H1 (cell line): ENCODE measurements around the gene VSIR. TPM values are rescaled to one million over a fixed set of nuclear protein-coding genes. Genes with fewer than 3 reads are reported as not detected.

Source experiments
- ASH2L ChIP-seq: fragments of 200-600, 300-600 bp; sonication (generic); IDR thresholded peaks from one replicate; pipeline ENCODE4 v1.7.1; 2017; ENCODE audit warnings: low read length
- ATF2 ChIP-seq: IDR thresholded peaks from 2 replicates; pipeline ENCODE4 v1.6.1; 2012; ENCODE audit warnings: low read length, inconsistent platforms
- BCL11A ChIP-seq, 2 experiments: IDR thresholded peaks; one replicate each; pipeline ENCODE4 v1.6.1; 2011; ENCODE audit warnings: low read depth in 2 of 2, low read length in 2 of 2, mild to moderate bottlenecking in 2 of 2
- BRCA1 ChIP-seq: IDR thresholded peaks from 2 replicates; pipeline ENCODE4 v1.6.1; 2012; ENCODE audit warnings: low read depth, low read length, improper control_type of control experiment
- CBX5 ChIP-seq: fragments of 300-800, 300-1000 bp; sonication (generic); IDR thresholded peaks from 2 replicates; pipeline ENCODE4 v1.7.1; 2016; ENCODE audit warnings: antibody characterized with exemption, low read length, low read depth
- CBX8 ChIP-seq: fragments of 300-800, 300-1000 bp; sonication (generic); IDR thresholded peaks from 2 replicates; pipeline ENCODE4 v1.7.1; 2016; ENCODE audit warnings: low read depth, low read length, borderline replicate concordance
- CTBP2 ChIP-seq: IDR thresholded peaks from 2 replicates; pipeline ENCODE4 v1.7.0; 2011; ENCODE audit warnings: borderline replicate concordance, mild to moderate bottlenecking, moderate library complexity, mixed read lengths, low read length; ENCODE audit not compliant: insufficient read depth, insufficient read length
- CTCF ChIP-seq, 3 experiments: IDR thresholded peaks; 1 replicate in 2 of 3; 2 replicates in 1 of 3; pipeline versions ENCODE4 v1.5.1 to v1.6.1; 2011; ENCODE audit warnings: low read length in 3 of 3, mild to moderate bottlenecking in 3 of 3, inconsistent platforms in 2 of 3, low read depth in 1 of 3, moderate library complexity in 1 of 3; ENCODE audit not compliant: insufficient read depth in 1 of 3; ENCODE audit errors: control extremely low read depth in 1 of 3
- FOSL1 ChIP-seq: IDR thresholded peaks from 2 replicates; pipeline ENCODE4 v1.6.1; 2011; ENCODE audit warnings: mild to moderate bottlenecking, low read depth, low read length, moderate library complexity; ENCODE audit not compliant: insufficient read depth
- GABPA ChIP-seq: IDR thresholded peaks from 2 replicates; pipeline ENCODE4 v1.6.1; 2011; ENCODE audit warnings: mild to moderate bottlenecking, low read length, moderate library complexity, borderline replicate concordance; ENCODE audit not compliant: insufficient read depth
- JUN ChIP-seq: IDR thresholded peaks from 2 replicates; pipeline ENCODE4 v1.6.1; 2011; ENCODE audit warnings: low read depth, mild to moderate bottlenecking, improper control_type of control experiment, low read length
- JUND ChIP-seq: IDR thresholded peaks from 2 replicates; pipeline ENCODE4 v1.6.1; 2011; ENCODE audit warnings: mild to moderate bottlenecking, improper control_type of control experiment, low read length
- KDM4A ChIP-seq: IDR thresholded peaks from one replicate; pipeline ENCODE4 v1.7.1; 2012; ENCODE audit warnings: low read depth, mild to moderate bottlenecking, moderate library complexity, low read length, inconsistent platforms; ENCODE audit not compliant: severe bottlenecking
- KDM5A ChIP-seq: fragments of 200-600 bp; IDR thresholded peaks from 2 replicates; pipeline ENCODE4 v1.7.1; 2012; ENCODE audit warnings: mild to moderate bottlenecking, low read length, inconsistent platforms, mixed read lengths
- POLR2AphosphoS5 ChIP-seq: IDR thresholded peaks from 2 replicates; pipeline ENCODE4 v1.6.1; 2011; ENCODE audit warnings: low read depth, low read length
- RBBP5 ChIP-seq: IDR thresholded peaks from 2 replicates; pipeline ENCODE4 v1.7.1; 2012; ENCODE audit warnings: low read depth, mild to moderate bottlenecking, inconsistent platforms, low read length, moderate library complexity, borderline replicate concordance
- RXRA ChIP-seq: IDR thresholded peaks from 2 replicates; pipeline ENCODE4 v1.6.1; 2011; ENCODE audit warnings: low read depth, mild to moderate bottlenecking, low read length, moderate library complexity; ENCODE audit not compliant: insufficient read depth
- SRF ChIP-seq: IDR thresholded peaks from 2 replicates; pipeline ENCODE4 v1.6.1; 2011; ENCODE audit warnings: mild to moderate bottlenecking, low read depth, low read length, moderate library complexity
- SUZ12 ChIP-seq: fragments of 200-600 bp; sonication (generic); IDR thresholded peaks from 2 replicates; pipeline ENCODE4 v1.6.1; 2012; ENCODE audit warnings: mild to moderate bottlenecking, inconsistent platforms, low read length, moderate library complexity, mixed read lengths
- YY1 ChIP-seq: IDR thresholded peaks from 2 replicates; pipeline ENCODE4 v1.6.1; 2011; ENCODE audit warnings: low read depth, mild to moderate bottlenecking, low read length
- polyA plus RNA-seq, 7 experiments: library from polyadenylated mRNA; depleted of rRNA in 3 of 7; stranded (reverse) in 5 of 7; unstranded in 2 of 7; fragments of >200 nt in 5 of 7; fragments of 200-250 nt in 2 of 7; gene quantifications; 1 replicate in 5 of 7; 2 replicates in 1 of 7; 4 replicates in 1 of 7; pipeline versions ENCODE4 v1.2.1 to v1.2.3, GENCODE V29; 2011 to 2013; ENCODE audit warnings: missing spikeins in 2 of 7, mixed read lengths in 2 of 7
- total RNA-seq: library from RNA; stranded (reverse); fragmentation: NEBNext Ultra II Directional; extraction: Animal tissue kit (Norgen Biotek cat#: 25700); gene quantifications from 2 replicates; pipeline ENCODE4 v1.2.1, GENCODE V29; 2021

VSIR gene
- total and polyA plus RNA-seq, 2 of the 8 experiments (the other 6 are each of a cell fraction or from before 2014, with no cell fraction given) = 0.33 TPM; not detected in 1

GRCh38 chr10:71773221-71773971 lies at the start of gene VSIR (continued):
- TF ChIP-seq KDM5A = no peak
- TF ChIP-seq BCL11A (IDR thresholded peaks at IDR 0.05; ENCODE audit: low read depth in 2 of 2, low read length in 2 of 2) = no peak
- TF ChIP-seq YY1 = no peak
- peak; percentile 31; the same call in 1 of the 2 replicates for TF ChIP-seq SUZ12
- TF ChIP-seq SRF = no peak
- TF ChIP-seq GABPA = no peak
- no peak for TF ChIP-seq CBX8
- peak; percentile 88 for TF ChIP-seq KDM4A
- TF ChIP-seq POLR2AphosphoS5 = no peak
- TF ChIP-seq JUND = no peak
- TF ChIP-seq ASH2L = peak; percentile 25
- no peak for TF ChIP-seq FOSL1
- TF ChIP-seq RBBP5 = no peak
- peak; percentile 48 for TF ChIP-seq CTBP2
- no peak for TF ChIP-seq RXRA
- TF ChIP-seq ATF2 = no peak
- no peak for TF ChIP-seq BRCA1
- no peak for TF ChIP-seq CBX5
- TF ChIP-seq JUN = no peak
- TF ChIP-seq CTCF (IDR thresholded peaks at IDR 0.05; ENCODE audit: control extremely low read depth in 1 of 3, insufficient read depth in 1 of 3, low read depth in 1 of 3, low read length in 3 of 3) = peak; percentile 75 to 78 (median 75)
